AG04449 (cell line): ENCODE data around the gene TMC1.

Experiments used
- CTCF ChIA-PET: fragments of 350-600 bp; formaldehyde crosslinking; extraction: SDS; loops from one replicate; lab custom pipeline; 2021; ENCODE audit warnings: antibody characterized with exemption; lab: Yijun Ruan, JAX
- POLR2A ChIA-PET: fragments of 400-600, 350-600 bp; formaldehyde crosslinking; extraction: SDS; loops from one replicate; lab custom pipeline; 2020; ENCODE audit warnings: antibody characterized with exemption, inconsistent platforms; lab: Yijun Ruan, JAX
- DNase-seq: peaks from one replicate; pipeline ENCODE4 v3.0.0-alpha.2; 2010; ENCODE audit warnings: low read depth, low spot score
- H3K4me3 ChIP-seq: 2 replicates; pipeline ENCODE4 v1.5.1; 2011; ENCODE audit warnings: low read depth, mild to moderate bottlenecking, control low read depth, low read length
- CTCF ChIP-seq: IDR thresholded peaks from one replicate; pipeline ENCODE4 v1.5.1; 2011; ENCODE audit warnings: mild to moderate bottlenecking, moderate library complexity, low read length, control low read depth, inconsistent platforms; ENCODE audit not compliant: insufficient read depth; ENCODE audit errors: missing control alignments

The TMC1 gene

GRCh38 chr9:72657023-72657422 is 135.6 kb downstream of the TMC1 start:
- H3K4me3 ChIP-seq, result no peak overlapping the region
- ChIA-PET CTCF (interaction anchor here (1.2 kb wide), 1 partner anchor 13 kb away, joined by 4 read pairs; no protein-coding TSS in a partner anchor), POLR2A (no interaction called here)
- no peak for TF ChIP-seq CTCF
- DNase-seq, result no peak

GRCh38 chr9:72658703-72659102 is 137.3 kb downstream of the TMC1 start:
- ChIA-PET POLR2A (no interaction called here), CTCF (interaction anchor here (1.5 kb wide), 1 partner anchor 10 kb away, joined by 4 read pairs; no protein-coding TSS in a partner anchor)
- DNase-seq, result no peak
- H3K4me3 ChIP-seq, result no peak overlapping the region
- no peak for TF ChIP-seq CTCF

GRCh38 chr9:72661401-72662135 is 140.2 kb downstream of the TMC1 start:
- ChIA-PET POLR2A (no interaction called here), CTCF (interaction anchor here (1.2 kb wide), 1 partner anchor 623 kb away, joined by 3 read pairs; no protein-coding TSS in a partner anchor)
- peak; percentile 36 for DNase-seq
- no peak overlapping the region for H3K4me3 ChIP-seq
- TF ChIP-seq CTCF, result no peak

- no peak for TF ChIP-seq CTCF
- ChIA-PET CTCF (interaction anchor here (0.8 to 1.5 kb wide), 6 partner anchors 8 to 387 kb away, joined by 3 to 4 read pairs (median 3); no protein-coding TSS in a partner anchor), POLR2A (interaction anchor here (1.2 to 1.4 kb wide), 2 partner anchors 232 to 300 kb away, joined by 3 to 4 read pairs; partner anchors contain the start of gene ZFAND5)
- no peak overlapping the region for H3K4me3 ChIP-seq
- DNase-seq, result peak; percentile 47
Measured at GRCh38 chr9:72665421-72665820, 144.0 kb downstream of the TMC1 start.

GRCh38 chr9:72667181-72667580 is 145.8 kb downstream of the TMC1 start:
- ChIA-PET POLR2A (no interaction called here), CTCF (no interaction called here)
- no peak overlapping the region for H3K4me3 ChIP-seq
- no peak for DNase-seq
- no peak for TF ChIP-seq CTCF

- ChIA-PET CTCF (interaction anchor here (0.6 to 0.9 kb wide), 2 partner anchors 382 to 396 kb away, joined by 3 read pairs; no protein-coding TSS in a partner anchor), POLR2A (no interaction called here)
- H3K4me3 ChIP-seq, result no peak overlapping the region
- DNase-seq, result no peak
- no peak for TF ChIP-seq CTCF
Measured at GRCh38 chr9:72674961-72675360, 153.6 kb downstream of the TMC1 start.
